Stimulated activated naive CD8-positive, alpha-beta T cell treated with anti-CD3 and anti-CD28 coated beads, Interleukin-15, amount 100 ng/mL, for 72 hours (primary cell): ENCODE results near the gene PXDC1.
"Not testable (repeated sequence)": the region's sequence is repeated elsewhere in the genome, so short reads cannot be mapped to it uniquely, and the experiment has no call there.

ENCODE experiments used
- ATAC-seq: fragments of 150-1000 bp; cut with Tn5 transposase; 2 replicates; pipeline ENCODE4 v1.10.0; 2021; ENCODE audit warnings: mild to moderate bottlenecking, moderate library complexity
- DNase-seq, 2 donors: peaks; one replicate each; pipeline ENCODE4 v3.0.0; 2021 to 2022
- H3K27ac Mint-ChIP-seq, 2 donors: one replicate each; pipeline ENCODE4 v1.8.0; 2022; ENCODE audit warnings: mild to moderate bottlenecking in 2 of 2, mixed read lengths in 2 of 2, moderate library complexity in 2 of 2
- H3K27me3 Mint-ChIP-seq: one replicate; pipeline ENCODE4 v1.8.0; 2022; ENCODE audit warnings: mixed read lengths
- H3K4me1 Mint-ChIP-seq: one replicate; pipeline ENCODE4 v1.8.0; 2022; ENCODE audit warnings: mild to moderate bottlenecking, mixed read lengths
- H3K4me3 Mint-ChIP-seq, 2 donors: one replicate each; pipeline ENCODE4 v1.8.0; 2022; ENCODE audit warnings: mild to moderate bottlenecking in 2 of 2, mixed read lengths in 2 of 2, moderate library complexity in 1 of 2
- H3K9me3 Mint-ChIP-seq, 2 donors: one replicate each; pipeline ENCODE4 v1.8.0; 2022; ENCODE audit warnings: mixed read lengths in 2 of 2

Gene PXDC1

DNA sequence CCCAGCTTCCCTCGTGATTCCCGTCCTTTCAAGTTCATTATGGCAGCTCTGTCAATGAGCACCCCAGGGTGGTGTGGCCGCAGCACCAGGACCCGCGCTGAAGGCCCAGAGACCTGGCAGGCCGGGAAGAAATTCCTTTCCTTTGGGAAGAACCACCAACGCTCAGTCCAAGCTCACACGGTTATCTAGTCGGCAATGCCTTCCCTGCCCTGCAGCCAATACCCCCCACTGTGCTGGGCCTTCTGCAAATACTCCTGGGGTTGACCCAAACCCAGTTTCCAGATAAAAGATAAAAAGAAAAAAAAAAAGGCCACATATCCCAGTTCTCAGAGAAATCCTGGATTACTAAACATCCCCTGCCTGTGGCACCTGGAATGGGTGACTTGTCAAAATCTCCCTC lies 28.7 kb downstream of the PXDC1 start:
- ATAC-seq (no peak), DNase-seq (no peak)
- no peaks in the 10 kb centered on the region for H3K9me3 Mint-ChIP-seq
- no peak overlapping the region for H3K4me3 Mint-ChIP-seq
- no peaks in the 10 kb centered on the region for H3K27me3 Mint-ChIP-seq
- H3K27ac Mint-ChIP-seq, result no peak overlapping the region
- peaks cover 17% of the 10 kb centered on the region for H3K4me1 Mint-ChIP-seq

GRCh38 chr6:3721810-3722621 lies 29.5 kb downstream of the PXDC1 start:
- Mint-ChIP-seq H3K4me1 (peaks cover 17% of the 10 kb centered on the region), H3K9me3 (no peaks in the 10 kb centered on the region), H3K27ac (no peak overlapping the region), H3K4me3 (no peak overlapping the region), H3K27me3 (no peaks in the 10 kb centered on the region)
- ATAC-seq (no peak), DNase-seq (no peak)

DNA sequence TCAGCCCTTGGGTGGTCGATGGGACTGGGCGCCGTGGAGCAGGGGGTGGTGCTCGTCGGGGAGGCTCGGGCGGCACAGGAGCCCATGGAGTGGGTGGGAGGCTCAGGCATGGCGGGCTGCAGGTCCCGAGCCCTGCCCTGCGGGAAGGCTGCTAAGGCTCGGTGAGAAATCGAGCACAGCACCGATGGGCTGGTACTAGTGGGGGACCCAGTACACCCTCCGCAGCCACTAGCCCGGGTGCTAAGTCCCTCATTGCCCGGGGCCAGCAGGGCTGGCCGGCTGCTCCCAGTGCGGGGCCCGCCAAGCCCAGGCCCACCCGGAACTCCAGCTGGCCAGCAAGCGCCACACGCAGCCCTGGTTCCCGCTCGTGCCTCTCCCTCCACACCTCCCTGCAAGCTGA lies 30.7 kb downstream of the PXDC1 start:
- not testable (repeated sequence) for H3K27ac Mint-ChIP-seq, ATAC-seq, H3K27me3 Mint-ChIP-seq, DNase-seq, H3K4me3 Mint-ChIP-seq, H3K9me3 Mint-ChIP-seq
- peaks cover 17% of the 10 kb centered on the region for H3K4me1 Mint-ChIP-seq

DNA sequence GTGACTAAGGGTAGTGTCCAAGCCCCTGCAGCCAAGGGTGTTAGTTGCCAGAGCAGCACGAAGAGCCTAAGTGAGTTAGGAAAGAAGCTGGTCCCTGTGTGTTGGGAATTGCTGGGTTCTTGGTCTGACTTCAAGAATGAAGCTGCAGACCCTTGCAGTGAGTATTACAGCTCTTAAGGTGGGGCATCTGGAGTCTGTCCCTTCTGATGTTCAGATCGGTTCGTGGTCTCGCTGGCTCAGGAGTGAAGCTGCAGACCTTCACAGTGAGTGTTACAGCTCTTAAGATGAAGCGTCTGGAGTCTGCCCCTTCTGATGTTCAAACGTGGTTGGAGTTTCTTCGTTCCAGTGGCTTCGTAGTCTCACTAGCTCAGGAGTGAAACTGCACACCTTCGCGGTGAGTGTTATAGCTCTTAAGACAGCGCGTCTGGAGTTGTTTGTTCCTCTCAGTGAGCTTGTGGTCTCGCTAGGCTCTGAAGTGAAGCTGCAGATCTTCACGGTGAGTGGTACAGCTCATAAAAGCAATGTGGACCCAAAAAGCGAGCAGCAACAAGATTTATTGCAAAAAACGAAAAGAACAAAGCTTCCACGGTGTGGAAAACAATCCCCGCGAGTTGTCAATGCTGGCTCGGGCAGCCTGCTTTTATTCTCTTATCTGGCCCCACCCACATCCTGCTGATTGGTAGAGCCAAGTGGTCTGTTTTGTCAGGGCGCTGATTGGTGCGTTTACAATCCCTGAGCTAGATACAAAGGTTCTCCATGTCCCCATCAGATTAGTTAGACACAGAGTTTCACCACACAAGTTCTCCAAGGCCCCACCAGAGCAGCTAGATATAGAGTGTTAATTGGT lies 31.8 kb downstream of the PXDC1 start:
- ATAC-seq, result peak; percentile 40
- DNase-seq, result peak in 1 of 2 donors; percentile 22
- H3K27me3 Mint-ChIP-seq, result no peaks in the 10 kb centered on the region
- peaks cover 17% of the 10 kb centered on the region for H3K4me1 Mint-ChIP-seq
- peak overlapping the region in 1 of 2 donors; percentile 68 for H3K27ac Mint-ChIP-seq
- peak overlapping the region; percentile 72 to 74 for H3K4me3 Mint-ChIP-seq
- no peaks in the 10 kb centered on the region for H3K9me3 Mint-ChIP-seq

- H3K27me3 Mint-ChIP-seq, result no peaks in the 10 kb centered on the region
- no peak for DNase-seq
- peaks cover 17% of the 10 kb centered on the region for H3K4me1 Mint-ChIP-seq
- H3K9me3 Mint-ChIP-seq, result no peaks in the 10 kb centered on the region
- peak overlapping the region in 1 of 2 donors; percentile 76 for H3K27ac Mint-ChIP-seq
- ATAC-seq, result no peak
- H3K4me3 Mint-ChIP-seq, result peak overlapping the region in 1 of 2 donors; percentile 74
Observed at GRCh38 chr6:3718407-3718806, 33.1 kb downstream of the PXDC1 start.

GRCh38 chr6:3715285-3715684 lies 36.2 kb downstream of the PXDC1 start:
- H3K4me3 Mint-ChIP-seq, result no peak overlapping the region
- ATAC-seq (no peak), DNase-seq (no peak)
- no peaks in the 10 kb centered on the region for H3K9me3 Mint-ChIP-seq
- no peak overlapping the region for H3K27ac Mint-ChIP-seq
- peaks cover 17% of the 10 kb centered on the region for H3K4me1 Mint-ChIP-seq
- H3K27me3 Mint-ChIP-seq, result no peaks in the 10 kb centered on the region

DNA sequence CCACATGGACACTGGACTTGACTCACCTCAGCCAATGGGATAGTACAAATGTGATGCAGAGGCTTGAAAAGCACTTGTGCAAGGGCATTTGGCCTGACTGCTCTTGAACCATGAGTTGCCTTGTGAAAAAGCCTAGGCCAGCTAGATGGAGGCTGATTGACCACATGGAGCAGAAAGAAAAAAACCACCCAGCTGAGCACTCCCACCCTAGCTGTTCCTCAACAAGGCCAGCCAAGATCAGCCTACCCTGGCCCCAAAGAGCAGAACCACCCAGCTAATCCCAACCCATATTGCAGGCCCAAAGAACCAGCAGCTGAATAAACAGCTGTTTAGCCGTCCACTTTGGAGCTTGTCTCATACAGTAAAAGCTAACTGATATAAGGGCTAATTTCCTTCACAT lies 36.7 kb downstream of the PXDC1 start:
- ATAC-seq, result no peak
- H3K27me3 Mint-ChIP-seq, result no peaks in the 10 kb centered on the region
- no peaks in the 10 kb centered on the region for H3K9me3 Mint-ChIP-seq
- H3K27ac Mint-ChIP-seq, result no peak overlapping the region
- DNase-seq, result no peak
- peaks cover 14% of the 10 kb centered on the region for H3K4me1 Mint-ChIP-seq
- H3K4me3 Mint-ChIP-seq, result no peak overlapping the region

DNA sequence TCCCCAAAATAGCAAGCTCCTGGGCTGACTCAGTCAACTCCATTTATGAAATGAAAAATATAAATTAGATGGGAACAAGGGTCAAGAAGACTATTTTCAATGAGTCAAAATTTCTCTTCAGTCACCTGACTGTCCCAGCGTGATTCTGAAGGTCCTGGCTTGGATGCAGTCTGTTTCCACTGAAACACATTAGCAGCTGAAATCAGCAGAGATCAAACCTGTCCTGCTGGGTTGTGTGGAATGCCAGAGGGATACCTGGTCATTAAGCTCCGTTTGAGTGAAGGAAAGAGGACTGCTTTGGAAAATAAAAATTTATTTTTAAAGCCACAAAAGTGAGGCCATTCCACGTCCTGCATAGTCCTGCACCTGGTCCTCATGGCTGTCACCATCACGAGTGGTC lies 37.4 kb downstream of the PXDC1 start:
- Mint-ChIP-seq H3K9me3 (no peaks in the 10 kb centered on the region), H3K27me3 (no peaks in the 10 kb centered on the region), H3K27ac (no peak overlapping the region), H3K4me3 (no peak overlapping the region), H3K4me1 (peaks cover 10% of the 10 kb centered on the region)
- no peak for DNase-seq
- ATAC-seq, result no peak

DNA sequence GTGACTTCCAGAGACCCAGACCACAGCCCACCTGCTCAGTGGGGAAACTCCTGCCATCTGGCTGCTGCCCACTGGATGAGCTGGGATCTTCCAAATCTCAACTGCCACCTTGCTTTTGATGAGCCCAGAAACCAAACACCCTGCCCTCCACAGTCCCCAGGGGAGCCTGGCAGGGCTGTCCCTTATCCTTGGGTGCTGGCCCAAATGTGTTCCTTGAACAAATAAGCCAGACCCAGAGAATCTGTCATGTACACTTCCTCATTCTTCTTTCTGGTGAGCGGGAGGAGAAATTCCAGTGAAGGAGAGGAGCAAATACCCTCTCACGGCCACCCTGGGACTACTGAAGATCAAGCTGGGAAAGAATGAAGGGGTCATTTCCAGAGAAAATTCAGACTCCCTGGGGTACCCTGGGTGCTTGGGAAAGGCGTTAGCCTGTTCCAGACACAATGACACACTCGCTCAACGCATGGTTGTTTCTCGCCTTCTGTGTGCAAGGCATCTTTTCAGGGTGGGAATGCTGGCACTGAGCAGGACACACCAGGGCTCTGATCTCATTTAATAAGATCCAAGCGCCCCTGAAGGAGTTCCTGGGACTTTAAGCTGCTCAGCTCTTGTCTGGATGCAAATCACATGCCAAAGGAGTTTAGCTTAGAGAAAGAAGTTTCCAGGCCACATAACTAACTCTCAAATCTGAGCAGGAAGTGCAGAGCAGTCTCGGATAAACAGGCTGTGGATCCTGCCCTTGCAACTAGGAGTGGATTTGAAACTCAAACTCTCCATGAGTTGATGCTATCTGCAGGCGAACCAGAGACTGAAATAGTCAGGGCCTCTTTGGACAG lies 38.5 kb downstream of the PXDC1 start:
- no peak overlapping the region for H3K4me3 Mint-ChIP-seq
- ATAC-seq (no peak), DNase-seq (no peak)
- no peaks in the 10 kb centered on the region for H3K4me1 Mint-ChIP-seq
- no peaks in the 10 kb centered on the region for H3K27me3 Mint-ChIP-seq
- H3K9me3 Mint-ChIP-seq, result no peaks in the 10 kb centered on the region
- no peak overlapping the region for H3K27ac Mint-ChIP-seq

- no peaks in the 10 kb centered on the region for H3K9me3 Mint-ChIP-seq
- DNase-seq (no peak), ATAC-seq (no peak)
- no peaks in the 10 kb centered on the region for H3K27me3 Mint-ChIP-seq
- no peak overlapping the region for H3K27ac Mint-ChIP-seq
- H3K4me1 Mint-ChIP-seq, result no peaks in the 10 kb centered on the region
- no peak overlapping the region for H3K4me3 Mint-ChIP-seq
Observed at GRCh38 chr6:3711776-3712175, 39.7 kb downstream of the PXDC1 start.

GRCh38 chr6:3710403-3710802 lies 41.1 kb downstream of the PXDC1 start:
- Mint-ChIP-seq H3K4me1 (no peaks in the 10 kb centered on the region), H3K4me3 (no peak overlapping the region)

GRCh38 chr6:3708540-3708939 lies 43.0 kb downstream of the PXDC1 start:
- Mint-ChIP-seq H3K27me3 (no peaks in the 10 kb centered on the region), H3K4me3 (no peak overlapping the region), H3K4me1 (no peaks in the 10 kb centered on the region), H3K9me3 (peaks cover 4 to 15% of the 10 kb centered on the region in 2 donors), H3K27ac (no peak overlapping the region)
- ATAC-seq (no peak), DNase-seq (no peak)

More at GRCh38 chr6:3710403-3710802, 41.1 kb downstream of the PXDC1 start:
- H3K27me3 Mint-ChIP-seq, result no peaks in the 10 kb centered on the region
- peaks cover 4 to 7% of the 10 kb centered on the region in 2 donors for H3K9me3 Mint-ChIP-seq
- no peak overlapping the region for H3K27ac Mint-ChIP-seq
- ATAC-seq (no peak), DNase-seq (no peak)

DNA sequence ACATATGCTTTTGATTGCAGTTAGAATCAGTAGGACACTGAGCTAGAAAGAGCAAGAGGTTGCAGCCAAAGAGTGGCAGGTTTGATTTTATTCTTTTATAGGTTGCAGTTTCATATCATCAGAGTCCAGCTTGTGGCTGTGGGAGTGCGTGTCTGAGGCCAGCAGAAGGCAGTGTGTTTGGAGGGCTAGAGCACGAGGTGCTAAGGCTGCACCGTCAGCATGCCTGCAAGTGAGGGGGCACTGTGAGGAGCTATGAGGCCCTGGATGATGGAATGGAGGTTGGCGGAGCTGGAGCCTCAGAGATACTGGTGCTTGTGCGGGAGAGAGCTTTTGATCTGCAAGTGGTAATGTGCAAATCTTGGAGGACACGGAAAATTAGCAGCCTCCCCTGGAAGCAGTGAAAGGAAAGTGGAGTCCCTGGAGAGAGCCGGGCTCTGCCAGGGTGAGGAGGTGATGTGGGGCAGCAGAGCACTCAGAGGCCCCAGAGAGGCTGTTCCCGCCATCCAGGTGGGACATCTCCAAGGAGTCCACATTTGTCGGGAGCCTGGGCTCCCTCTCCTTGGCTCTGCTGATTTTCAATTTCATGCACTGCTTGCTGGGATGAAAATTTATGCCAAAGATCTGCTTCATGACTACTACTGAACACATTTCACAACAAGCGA lies 43.6 kb downstream of the PXDC1 start:
- ATAC-seq (no peak), DNase-seq (no peak)
- H3K27ac Mint-ChIP-seq, result no peak overlapping the region
- H3K4me3 Mint-ChIP-seq, result no peak overlapping the region
- peaks cover 4 to 15% of the 10 kb centered on the region in 2 donors for H3K9me3 Mint-ChIP-seq
- H3K27me3 Mint-ChIP-seq, result no peaks in the 10 kb centered on the region
- no peaks in the 10 kb centered on the region for H3K4me1 Mint-ChIP-seq

DNA sequence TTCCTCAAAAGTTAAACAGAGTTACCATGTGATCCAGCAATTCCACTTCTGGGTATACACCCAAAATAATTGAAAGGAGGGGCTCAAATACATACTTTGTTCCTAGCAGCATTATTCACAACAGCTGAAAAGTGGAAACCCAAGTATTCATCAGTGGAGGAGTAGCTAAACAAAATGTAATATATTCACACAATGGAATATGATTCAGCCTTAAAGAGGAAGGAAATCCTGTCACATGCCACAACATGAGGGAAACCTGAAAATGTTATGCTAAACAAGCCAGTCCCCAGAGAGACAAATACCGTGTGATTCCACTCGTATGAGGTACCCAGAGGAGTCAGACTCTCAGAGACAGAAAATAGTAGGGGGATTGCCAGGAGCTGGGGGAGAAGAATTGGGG lies 44.5 kb downstream of the PXDC1 start:
- ATAC-seq (no peak), DNase-seq (no peak)
- Mint-ChIP-seq H3K4me1 (no peaks in the 10 kb centered on the region), H3K4me3 (no peak overlapping the region), H3K27me3 (no peaks in the 10 kb centered on the region), H3K27ac (no peak overlapping the region), H3K9me3 (peaks cover 4 to 15% of the 10 kb centered on the region in 2 donors)

DNA sequence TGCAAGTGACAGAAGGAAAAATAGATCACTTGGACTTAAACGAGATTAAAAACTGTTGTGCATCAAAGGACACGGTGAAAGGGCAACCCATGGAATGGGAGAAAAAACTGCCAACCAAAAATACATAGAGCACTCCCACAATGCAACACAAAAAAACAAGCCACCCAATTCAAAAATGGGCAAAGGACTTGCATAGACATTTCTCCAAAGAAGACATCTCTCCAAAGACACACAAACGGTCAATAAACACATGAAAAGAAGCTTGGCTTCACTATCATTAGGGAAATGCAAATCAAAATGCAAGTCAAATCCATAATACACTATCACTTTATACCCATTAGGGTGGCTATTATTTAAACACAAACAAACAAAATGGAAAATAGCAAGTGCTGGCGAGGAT lies 45.0 kb downstream of the PXDC1 start:
- DNase-seq (no peak), ATAC-seq (no peak)
- Mint-ChIP-seq H3K27ac (no peak overlapping the region), H3K9me3 (peaks cover 4 to 15% of the 10 kb centered on the region in 2 donors), H3K4me1 (no peaks in the 10 kb centered on the region), H3K27me3 (no peaks in the 10 kb centered on the region), H3K4me3 (no peak overlapping the region)
